SIG-M5 (cell line): Measurements from ENCODE around the gene GRK2.
"Not testable (repeated sequence)": the region's sequence is repeated elsewhere in the genome, so short reads cannot be mapped to it uniquely, and the experiment has no call there.

ENCODE experiments used
- DNase-seq: peaks from one replicate; lab custom pipeline; 2025; lab: John Stamatoyannopoulos, UW

The GRK2 gene

DNA sequence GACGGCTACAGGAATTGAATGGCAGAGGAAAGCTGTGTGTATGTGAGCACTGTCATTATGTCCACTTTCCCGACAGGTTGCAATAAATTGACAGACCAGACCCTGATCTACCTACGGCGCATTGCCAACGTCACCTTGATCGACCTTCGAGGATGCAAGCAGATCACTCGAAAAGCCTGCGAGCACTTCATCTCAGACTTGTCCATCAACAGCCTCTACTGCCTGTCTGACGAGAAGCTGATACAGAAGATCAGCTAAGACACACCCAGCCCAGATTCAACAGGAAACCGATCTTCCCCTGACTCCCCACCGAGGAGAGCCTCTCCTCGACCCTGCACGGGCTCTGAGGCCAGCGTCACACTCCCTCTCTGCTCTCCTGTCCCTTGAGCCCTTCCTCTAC, 11.5 kb upstream of the GRK2 start:
- no peak for DNase-seq

GRCh38 chr11:67255353-67255752, 10.9 kb upstream of the GRK2 start:
- DNase-seq: no peak

- no peak for DNase-seq
Observed at GRCh38 chr11:67255864-67256263, 10.4 kb upstream of the GRK2 start.

DNA sequence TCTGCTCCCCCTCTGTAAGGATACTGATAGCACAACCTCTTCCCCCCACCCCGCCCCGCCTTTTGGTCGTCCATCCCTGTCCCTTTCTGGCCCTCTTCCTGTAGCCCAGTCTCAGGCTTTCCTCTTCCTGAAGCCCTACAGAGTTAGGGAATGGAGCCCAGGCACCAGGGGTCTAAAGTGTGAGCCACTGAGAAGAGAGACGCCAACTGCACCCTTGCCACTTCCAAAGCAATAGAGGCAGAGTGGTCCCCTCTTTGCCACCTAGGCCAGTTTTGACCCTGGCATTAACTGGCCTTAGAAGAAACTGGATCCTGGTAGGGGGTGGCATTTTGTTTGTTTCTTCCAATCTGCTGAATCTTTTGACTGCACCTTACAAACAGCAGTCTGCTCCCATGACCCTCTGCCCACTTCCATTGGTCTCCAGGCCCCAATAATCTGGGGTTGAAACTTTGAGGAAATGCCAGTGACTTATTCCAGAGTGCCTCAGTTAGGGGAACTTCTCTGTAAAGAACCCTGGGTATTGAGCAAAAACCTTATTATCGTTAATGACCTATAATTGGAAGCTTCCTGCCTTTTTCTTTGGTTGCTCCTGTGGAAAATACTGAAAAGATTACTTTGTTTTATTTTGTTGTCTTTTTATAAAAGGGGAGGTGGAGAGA, 9.7 kb upstream of the GRK2 start:
- DNase-seq: no peak

DNA sequence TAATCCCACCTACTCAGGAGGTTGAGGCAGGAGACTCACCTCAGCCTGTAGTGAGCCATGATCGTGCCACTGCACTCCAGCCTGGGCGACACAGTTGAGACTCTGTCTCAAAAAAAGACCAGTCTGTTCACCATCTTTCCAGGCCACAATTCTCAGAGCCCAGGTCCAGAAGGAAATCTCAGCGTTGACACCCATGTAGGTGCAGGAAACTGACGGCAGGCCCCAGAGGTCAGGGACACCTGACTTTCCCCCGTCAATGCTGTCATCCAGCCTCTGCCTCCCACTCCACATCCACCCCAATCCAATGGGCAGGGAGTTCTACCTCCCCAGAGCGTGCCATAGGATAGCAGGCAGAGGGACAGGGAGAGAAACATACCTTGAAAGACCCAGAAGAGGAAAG, 5.9 kb upstream of the GRK2 start:
- DNase-seq: no peak

GRCh38 chr11:67260885-67261639, 5.2 kb upstream of the GRK2 start:
- DNase-seq: not testable (repeated sequence)

DNA sequence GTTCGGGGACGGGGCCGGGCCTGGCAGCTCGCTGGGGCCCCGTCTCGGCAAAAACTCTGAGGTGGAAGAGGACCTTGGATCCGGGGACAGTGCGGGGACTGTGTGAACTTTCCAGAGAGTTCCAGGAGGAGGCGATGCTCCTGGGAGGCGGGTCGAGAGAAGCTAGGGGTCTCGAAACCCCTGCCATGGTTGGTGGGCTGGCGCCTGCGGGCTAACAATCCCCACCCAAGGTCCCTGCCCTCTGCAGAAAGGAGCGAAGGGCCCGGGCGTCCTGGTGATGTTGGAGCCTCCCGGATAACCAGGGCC, 4.7 kb upstream of the GRK2 start:
- DNase-seq: no peak

DNA sequence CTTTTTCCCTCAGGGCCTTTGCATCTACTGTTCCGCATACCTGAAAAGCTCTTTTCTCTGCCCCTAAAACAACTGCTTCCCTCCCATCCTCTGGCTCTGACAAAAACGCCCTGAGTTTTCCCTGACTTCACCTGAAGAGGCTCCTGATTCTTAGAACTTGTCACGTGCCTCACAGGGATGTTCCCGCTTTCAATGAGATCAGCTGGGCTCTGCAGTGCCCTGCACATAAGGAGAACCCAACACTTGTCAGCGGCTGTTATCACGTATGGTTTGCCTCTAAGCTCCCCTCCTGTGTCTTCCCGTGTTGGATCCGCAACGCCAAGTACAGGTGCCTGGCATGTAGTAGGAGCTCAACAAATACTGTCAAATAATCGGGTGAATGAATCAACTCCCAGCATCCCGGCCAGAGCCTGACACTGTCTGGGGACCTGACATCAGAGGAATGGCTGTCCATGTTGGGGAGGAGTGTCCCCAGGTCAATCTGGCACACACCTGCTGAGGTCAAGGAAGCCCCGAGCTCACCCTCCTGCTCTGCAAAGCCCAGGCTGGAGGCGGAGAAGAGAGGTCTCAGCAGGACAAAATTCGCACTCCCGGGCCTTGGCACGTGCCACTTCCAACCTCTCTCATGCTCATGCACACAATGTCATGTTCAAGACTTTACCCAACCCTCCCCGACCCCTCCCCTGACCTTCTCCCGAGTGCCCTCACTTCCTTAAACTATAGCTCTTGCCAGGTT, 4.2 kb upstream of the GRK2 start:
- DNase-seq: no peak

- peak; percentile 42 for DNase-seq
Observed at GRCh38 chr11:67262731-67263675, 3.3 kb upstream of the GRK2 start.

DNA sequence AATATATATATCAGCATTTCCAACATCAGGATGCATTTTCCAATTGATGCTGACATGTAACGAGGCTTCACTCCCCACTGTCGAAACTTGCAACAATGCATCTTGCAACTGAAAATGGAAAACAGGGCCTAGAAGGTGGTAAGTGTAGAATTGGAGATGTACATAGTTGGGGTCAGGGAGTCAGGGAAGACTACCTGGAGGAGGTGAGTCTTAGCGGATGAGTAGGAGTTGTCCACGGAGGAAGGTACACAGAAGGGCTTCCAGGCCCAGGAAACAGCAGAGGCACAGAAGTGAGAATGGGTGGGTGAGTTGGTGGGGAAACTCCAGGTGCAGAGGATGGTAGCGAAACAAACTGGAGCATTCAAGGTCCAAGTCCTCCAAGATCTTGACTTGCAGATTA, 2.0 kb upstream of the GRK2 start:
- no peak for DNase-seq

DNA sequence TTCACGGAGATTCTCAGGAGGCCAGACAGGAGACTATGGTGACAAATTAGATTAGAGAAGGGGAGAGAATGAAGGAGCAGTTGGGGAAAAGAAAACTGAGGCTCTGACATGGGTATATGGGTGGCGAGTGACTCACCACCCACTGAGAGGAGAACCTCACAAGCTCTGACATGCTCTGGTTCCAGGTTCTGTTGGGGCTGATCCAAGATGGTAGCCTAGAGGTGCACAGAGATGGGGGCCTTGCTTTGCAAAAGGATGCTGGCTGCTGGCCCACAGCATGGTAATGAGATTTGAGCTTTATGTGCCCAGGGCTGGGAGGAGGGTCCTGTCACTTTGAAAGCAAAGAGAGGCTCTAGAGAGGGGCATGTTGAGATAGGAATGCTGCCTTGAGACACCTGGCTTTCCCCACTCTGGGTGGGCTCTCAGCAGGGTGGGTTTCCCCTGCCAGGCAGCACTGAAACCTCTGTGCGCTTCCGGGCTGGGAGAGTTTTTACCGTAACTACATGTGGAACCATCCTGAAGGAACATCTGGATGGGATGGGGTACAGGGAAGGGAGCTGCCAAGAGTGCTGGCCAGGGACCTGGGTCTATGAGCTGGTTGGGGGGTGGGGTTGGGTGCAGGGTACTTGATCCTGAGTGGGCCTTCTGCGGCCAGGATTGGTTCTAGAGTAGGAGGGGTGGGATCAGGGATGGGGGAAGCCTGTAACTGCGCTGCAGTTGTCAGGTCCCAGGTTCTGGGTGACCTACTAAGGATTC, 1.2 kb upstream of the GRK2 start:
- DNase-seq: no peak

GRCh38 chr11:67265633-67266448, 432 bp upstream of the GRK2 start:
- DNase-seq: no peak

DNA sequence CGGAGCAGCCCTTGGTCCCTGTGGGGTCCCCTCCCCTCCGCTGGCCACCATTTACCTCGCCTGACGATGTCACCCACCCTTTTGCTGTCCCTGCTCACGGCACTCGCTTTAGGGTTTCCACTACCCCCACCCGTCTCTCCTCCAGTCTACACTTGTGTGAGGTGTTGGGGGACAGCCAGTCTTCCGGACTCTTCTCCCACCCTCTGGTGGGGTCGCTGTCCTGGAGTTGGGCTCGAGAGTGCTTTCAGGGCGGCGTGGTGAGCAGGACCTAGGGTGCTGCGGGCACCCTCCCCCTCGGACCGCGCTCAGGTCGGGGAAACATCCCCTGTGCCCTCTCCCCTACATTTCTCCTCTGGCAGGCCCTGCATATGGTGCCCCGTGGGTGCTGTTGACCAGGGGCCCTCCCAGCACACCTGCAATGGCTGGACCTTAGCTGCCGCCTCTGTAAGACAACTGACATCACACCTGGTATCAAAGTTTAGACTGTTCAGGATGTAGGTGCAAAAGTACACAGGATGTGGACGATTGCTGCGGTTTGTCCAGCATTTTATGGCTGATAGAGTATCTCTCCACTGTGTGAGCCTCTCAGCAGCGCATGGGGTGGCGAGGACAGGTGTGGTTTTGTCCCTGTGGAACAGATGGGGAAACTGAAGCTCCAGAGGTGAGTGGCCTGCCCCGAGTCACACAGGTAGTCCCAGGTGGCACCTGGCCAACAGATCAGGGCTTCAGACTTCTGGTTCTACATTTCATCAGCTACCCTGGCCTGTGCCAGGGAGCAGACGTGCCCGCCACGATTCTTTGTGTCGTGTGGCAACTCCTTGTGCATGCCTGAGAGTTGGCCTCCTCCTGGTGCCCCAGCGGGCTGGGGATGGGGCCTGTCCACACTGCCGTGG, 1.2 kb downstream of the GRK2 start:
- no peak for DNase-seq

- DNase-seq: peak; percentile 89
Observed at GRCh38 chr11:67268081-67268961, 2.0 kb downstream of the GRK2 start.

DNA sequence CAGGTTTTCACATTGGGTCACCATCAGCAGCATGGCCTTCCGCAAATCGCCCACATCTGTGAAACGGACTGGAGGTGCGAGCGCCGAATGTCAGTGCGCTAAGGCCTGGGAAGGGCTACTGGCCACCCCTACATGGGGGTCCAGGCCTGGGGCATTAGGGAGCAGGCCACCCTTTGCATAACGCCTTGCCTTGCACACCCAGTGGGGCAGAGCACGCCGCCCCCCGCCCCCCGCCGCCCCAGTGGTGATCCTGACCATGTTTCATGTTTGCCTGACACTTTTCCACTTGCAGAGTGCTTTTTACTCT, 2.6 kb downstream of the GRK2 start:
- DNase-seq: no peak

DNA sequence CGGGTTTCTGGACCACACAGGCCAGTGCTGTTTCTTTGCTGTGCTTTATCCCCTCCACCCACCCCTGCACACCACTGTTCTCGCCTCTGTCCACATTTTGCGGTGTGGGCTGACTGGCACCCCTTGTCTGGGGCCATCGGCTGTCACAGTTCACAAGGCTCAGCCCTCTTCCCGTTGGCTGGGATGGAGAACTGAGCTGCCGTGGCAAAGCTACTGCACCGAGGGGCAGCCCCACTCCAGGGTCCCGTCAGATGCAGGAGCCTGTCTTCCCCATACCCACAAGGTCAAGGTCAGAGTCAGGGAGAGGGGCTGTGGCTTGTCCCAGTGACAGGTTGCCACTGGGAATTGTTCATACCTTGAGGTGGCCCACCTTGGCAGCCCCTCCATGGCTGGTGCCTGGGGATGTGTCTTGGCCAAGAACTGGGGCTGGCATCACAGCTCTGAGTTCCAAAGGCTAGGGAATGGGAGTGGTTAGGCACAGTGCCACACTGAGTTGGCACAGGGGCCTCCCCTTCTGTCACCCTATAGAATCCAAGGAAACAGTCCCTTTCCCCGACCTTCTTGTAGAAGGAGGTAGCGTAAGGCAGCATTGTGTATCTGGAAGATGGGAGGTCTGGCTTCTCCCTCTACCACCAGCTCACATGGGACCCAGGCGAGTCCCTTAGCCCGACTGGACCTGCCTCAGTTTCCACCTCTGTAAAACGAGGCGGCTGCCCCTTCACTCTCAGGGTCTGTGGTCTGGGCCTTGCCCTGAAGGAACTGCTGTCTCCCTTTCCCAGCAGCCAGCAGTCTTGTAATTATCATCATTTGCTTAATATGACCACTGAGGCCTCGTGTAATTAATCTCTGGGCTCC, 3.4 kb downstream of the GRK2 start:
- no peak for DNase-seq

DNA sequence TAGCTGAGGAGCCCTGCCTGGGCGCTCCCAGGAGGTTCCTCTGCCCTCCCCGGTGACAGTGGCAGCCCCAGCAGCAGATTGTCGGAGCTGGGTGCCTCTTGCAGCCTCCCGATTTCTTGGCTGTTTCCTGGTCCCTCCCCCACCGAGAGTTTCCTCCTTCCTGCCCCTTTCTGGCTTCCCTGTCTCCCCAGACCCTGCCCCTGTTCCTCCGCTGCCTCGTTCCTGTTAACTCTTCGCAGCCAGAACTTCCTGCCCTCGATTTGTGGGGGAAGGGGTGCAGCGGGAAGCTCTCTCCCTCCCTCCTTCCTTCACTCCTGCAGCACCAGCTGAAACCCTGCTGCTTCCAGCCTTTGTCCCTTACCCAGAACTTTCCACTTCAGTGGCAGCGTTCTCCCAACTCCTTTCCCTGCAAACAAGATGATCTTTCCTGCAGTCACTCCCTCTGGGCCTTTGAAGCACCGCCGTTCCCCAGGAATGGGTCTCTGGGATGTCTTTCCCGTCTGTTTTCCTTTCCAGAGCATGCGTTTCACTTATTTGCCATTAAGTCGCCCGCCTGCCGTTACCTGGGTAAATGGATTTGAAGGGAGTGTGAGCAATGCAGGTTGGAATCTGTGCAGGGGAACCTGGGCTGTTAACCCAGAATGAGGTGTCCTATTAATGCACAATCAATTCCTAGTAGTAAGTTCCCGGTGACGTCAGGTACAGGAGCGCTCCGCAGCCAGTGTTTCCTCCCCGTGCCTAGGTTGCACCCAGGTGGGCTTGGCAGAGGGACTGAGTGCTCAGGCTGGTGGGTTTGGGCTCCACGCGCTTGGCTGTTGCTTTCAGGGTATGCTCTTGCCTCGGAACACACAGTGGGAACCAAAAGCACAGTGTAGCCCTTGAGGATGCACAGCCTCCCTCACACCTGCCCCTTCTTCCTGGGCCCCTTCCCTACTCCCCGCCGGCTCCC, 4.3 kb downstream of the GRK2 start:
- DNase-seq: peak; percentile 32
